ENCODE measurements around the gene VPS72.

Gene VPS72

DNA sequence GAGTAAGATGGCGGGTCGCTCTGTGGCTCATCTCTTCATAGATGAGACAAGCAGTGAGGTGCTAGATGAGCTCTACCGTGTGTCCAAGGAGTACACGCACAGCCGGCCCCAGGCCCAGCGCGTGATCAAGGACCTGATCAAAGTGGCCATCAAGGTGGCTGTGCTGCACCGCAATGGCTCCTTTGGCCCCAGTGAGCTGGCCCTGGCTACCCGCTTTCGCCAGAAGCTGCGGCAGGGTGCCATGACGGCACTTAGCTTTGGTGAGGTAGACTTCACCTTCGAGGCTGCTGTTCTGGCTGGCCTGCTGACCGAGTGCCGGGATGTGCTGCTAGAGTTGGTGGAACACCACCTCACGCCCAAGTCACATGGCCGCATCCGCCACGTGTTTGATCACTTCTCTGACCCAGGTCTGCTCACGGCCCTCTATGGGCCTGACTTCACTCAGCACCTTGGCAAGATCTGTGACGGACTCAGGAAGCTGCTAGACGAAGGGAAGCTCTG, 31.2 kb downstream of the VPS72 start:
- Histone ChIP-seq H3K4me3 (ENCODE audit: low read length) (no peak overlapping the region), H3K9me3 (ENCODE audit: control insufficient read depth, low read length) (no peaks in the 10 kb centered on the region), H3K9ac (ENCODE audit: low read length) (no peak overlapping the region), H3K27me3 (replicated peaks; ENCODE audit: control insufficient read depth, insufficient read depth, low read length) (no peaks in the 10 kb centered on the region), H3K4me1 (ENCODE audit: control insufficient read depth, insufficient read depth, low read length) (no peaks in the 10 kb centered on the region), H3K36me3 (ENCODE audit: control insufficient read depth, insufficient read depth, low read length, severe bottlenecking) (peaks cover 50% of the 10 kb centered on the region)
- no peak for DNase-seq (ENCODE audit: low read depth)

DNA sequence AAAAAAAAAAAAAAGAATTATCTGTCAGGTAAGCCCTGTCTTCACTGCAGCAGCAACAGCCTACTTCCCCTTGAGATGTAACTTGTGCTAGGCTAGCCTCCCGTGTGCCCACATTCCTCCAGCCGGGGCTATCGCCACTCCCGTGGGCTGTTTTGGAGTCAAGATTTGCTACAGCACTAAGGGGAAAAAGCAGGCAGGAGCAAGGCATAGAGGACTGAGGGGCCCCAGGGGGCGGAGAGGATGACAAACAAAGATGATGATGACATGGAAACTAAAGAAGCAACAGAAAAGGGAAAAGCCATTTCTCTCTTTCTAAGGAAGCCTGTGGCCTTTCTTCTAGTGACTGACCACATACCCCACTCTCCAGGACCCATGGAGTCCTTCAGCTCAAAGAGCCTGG, 31.7 kb downstream of the VPS72 start:
- Histone ChIP-seq H3K4me3 (ENCODE audit: low read length) (no peak overlapping the region), H3K36me3 (ENCODE audit: control insufficient read depth, insufficient read depth, low read length, severe bottlenecking) (peaks cover 50% of the 10 kb centered on the region), H3K9ac (ENCODE audit: low read length) (no peak overlapping the region), H3K4me1 (ENCODE audit: control insufficient read depth, insufficient read depth, low read length) (no peaks in the 10 kb centered on the region), H3K27me3 (replicated peaks; ENCODE audit: control insufficient read depth, insufficient read depth, low read length) (no peaks in the 10 kb centered on the region), H3K9me3 (ENCODE audit: control insufficient read depth, low read length) (no peaks in the 10 kb centered on the region)
- DNase-seq (ENCODE audit: low read depth) = no peak

GRCh38 chr1:151157067-151157531, 32.9 kb downstream of the VPS72 start:
- DNase-seq (ENCODE audit: low read depth) = no peak
- H3K4me3 ChIP-seq (ENCODE audit: low read length) = no peak overlapping the region

GRCh38 chr1:151156515-151156819, 33.5 kb downstream of the VPS72 start, which contains the start of gene TNFAIP8L2:
TNFAIP8L2 (plus strand) TSS chr1:151156649; CDS start chr1:151158698, 2,049 bp downstream.
- DNase-seq (ENCODE audit: low read depth) = no peak

More at GRCh38 chr1:151157067-151157531, 32.9 kb downstream of the VPS72 start:
- H3K36me3 ChIP-seq (ENCODE audit: control insufficient read depth, insufficient read depth, low read length, severe bottlenecking) = peaks cover 50% of the 10 kb centered on the region
- no peaks in the 10 kb centered on the region for H3K27me3 ChIP-seq (replicated peaks; ENCODE audit: control insufficient read depth, insufficient read depth, low read length)
- no peaks in the 10 kb centered on the region for H3K9me3 ChIP-seq (ENCODE audit: control insufficient read depth, low read length)
- no peaks in the 10 kb centered on the region for H3K4me1 ChIP-seq (ENCODE audit: control insufficient read depth, insufficient read depth, low read length)
- H3K9ac ChIP-seq (ENCODE audit: low read length) = no peak overlapping the region

DNA sequence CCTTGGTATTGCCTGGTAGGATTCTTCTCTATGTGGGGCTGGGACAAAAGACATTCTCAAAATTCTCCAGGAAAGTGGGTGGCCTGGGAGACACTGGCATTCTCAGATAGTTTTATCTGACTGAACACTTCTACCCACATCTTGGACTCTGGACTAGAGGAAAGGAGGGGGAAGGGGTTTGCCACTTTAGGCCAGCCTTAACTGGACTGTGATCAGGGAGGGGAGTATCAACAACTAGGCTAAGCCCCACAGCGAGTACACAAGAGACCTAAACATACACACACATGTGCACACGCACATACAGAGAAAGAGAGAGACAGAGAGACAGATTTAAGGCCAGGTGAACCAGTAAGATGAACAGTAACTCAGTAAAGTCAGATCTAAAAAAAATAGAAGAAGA, 42.3 kb downstream of the VPS72 start:
- Histone ChIP-seq H3K9ac (ENCODE audit: low read length) (no peak overlapping the region), H3K27me3 (replicated peaks; ENCODE audit: control insufficient read depth, insufficient read depth, low read length) (peaks cover 10% of the 10 kb centered on the region), H3K4me1 (ENCODE audit: control insufficient read depth, insufficient read depth, low read length) (peaks cover 12% of the 10 kb centered on the region), H3K4me3 (ENCODE audit: low read length) (no peak overlapping the region), H3K9me3 (ENCODE audit: control insufficient read depth, low read length) (no peaks in the 10 kb centered on the region), H3K36me3 (ENCODE audit: control insufficient read depth, insufficient read depth, low read length, severe bottlenecking) (no peaks in the 10 kb centered on the region)
- DNase-seq (ENCODE audit: low read depth) = no peak

More at GRCh38 chr1:151156515-151156819, 33.5 kb downstream of the VPS72 start, which contains the start of gene TNFAIP8L2:
- no peak within 1 kb of the TSS for H3K4me3 ChIP-seq (ENCODE audit: low read length)
- H3K4me1 ChIP-seq (ENCODE audit: control insufficient read depth, insufficient read depth, low read length) = no peaks in the 10 kb centered on the region
- peaks cover 46% of the 10 kb centered on the region for H3K36me3 ChIP-seq (ENCODE audit: control insufficient read depth, insufficient read depth, low read length, severe bottlenecking)
- H3K27me3 ChIP-seq (replicated peaks; ENCODE audit: control insufficient read depth, insufficient read depth, low read length) = no peaks in the 10 kb centered on the region
- no peaks in the 10 kb centered on the region for H3K9me3 ChIP-seq (ENCODE audit: control insufficient read depth, low read length)
- H3K9ac ChIP-seq (ENCODE audit: low read length) = no peak within 1 kb of the TSS

- peak; percentile 51 for DNase-seq (ENCODE audit: low read depth)
- Histone ChIP-seq H3K4me1 (ENCODE audit: control insufficient read depth, insufficient read depth, low read length) (peaks cover 12% of the 10 kb centered on the region), H3K9me3 (ENCODE audit: control insufficient read depth, low read length) (no peaks in the 10 kb centered on the region), H3K9ac (ENCODE audit: low read length) (peak overlapping the region; percentile 74), H3K27me3 (replicated peaks; ENCODE audit: control insufficient read depth, insufficient read depth, low read length) (peaks cover 10% of the 10 kb centered on the region), H3K36me3 (ENCODE audit: control insufficient read depth, insufficient read depth, low read length, severe bottlenecking) (no peaks in the 10 kb centered on the region), H3K4me3 (ENCODE audit: low read length) (peak overlapping the region; percentile 83)
These were observed 42.9 kb downstream of the VPS72 start for GRCh38 chr1:151147132-151147503.

- H3K4me3 ChIP-seq (ENCODE audit: low read length) = peak within 1 kb of the TSS; percentile 83
- peaks cover 10% of the 10 kb centered on the region for H3K27me3 ChIP-seq (replicated peaks; ENCODE audit: control insufficient read depth, insufficient read depth, low read length)
- peak within 1 kb of the TSS; percentile 79 for H3K9ac ChIP-seq (ENCODE audit: low read length)
- no peaks in the 10 kb centered on the region for H3K36me3 ChIP-seq (ENCODE audit: control insufficient read depth, insufficient read depth, low read length, severe bottlenecking)
- peaks cover 12% of the 10 kb centered on the region for H3K4me1 ChIP-seq (ENCODE audit: control insufficient read depth, insufficient read depth, low read length)
- peak; percentile 97 for DNase-seq (ENCODE audit: low read depth)
- H3K9me3 ChIP-seq (ENCODE audit: control insufficient read depth, low read length) = no peaks in the 10 kb centered on the region
These were observed 43.4 kb downstream of the VPS72 start, which contains the start of gene SEMA6C for GRCh38 chr1:151146412-151147131. SEMA6C (minus strand) TSS chr1:151146631; CDS start chr1:151142621, 4,010 bp downstream.

- Histone ChIP-seq H3K4me1 (ENCODE audit: control insufficient read depth, insufficient read depth, low read length) (peaks cover 12% of the 10 kb centered on the region), H3K4me3 (ENCODE audit: low read length) (peak overlapping the region; percentile 83), H3K9me3 (ENCODE audit: control insufficient read depth, low read length) (no peaks in the 10 kb centered on the region), H3K27me3 (replicated peaks; ENCODE audit: control insufficient read depth, insufficient read depth, low read length) (peaks cover 10% of the 10 kb centered on the region), H3K36me3 (ENCODE audit: control insufficient read depth, insufficient read depth, low read length, severe bottlenecking) (no peaks in the 10 kb centered on the region), H3K9ac (ENCODE audit: low read length) (peak overlapping the region; percentile 79)
- no peak for DNase-seq (ENCODE audit: low read depth)
These were observed 44.0 kb downstream of the VPS72 start for GRCh38 chr1:151146072-151146411.

DNA sequence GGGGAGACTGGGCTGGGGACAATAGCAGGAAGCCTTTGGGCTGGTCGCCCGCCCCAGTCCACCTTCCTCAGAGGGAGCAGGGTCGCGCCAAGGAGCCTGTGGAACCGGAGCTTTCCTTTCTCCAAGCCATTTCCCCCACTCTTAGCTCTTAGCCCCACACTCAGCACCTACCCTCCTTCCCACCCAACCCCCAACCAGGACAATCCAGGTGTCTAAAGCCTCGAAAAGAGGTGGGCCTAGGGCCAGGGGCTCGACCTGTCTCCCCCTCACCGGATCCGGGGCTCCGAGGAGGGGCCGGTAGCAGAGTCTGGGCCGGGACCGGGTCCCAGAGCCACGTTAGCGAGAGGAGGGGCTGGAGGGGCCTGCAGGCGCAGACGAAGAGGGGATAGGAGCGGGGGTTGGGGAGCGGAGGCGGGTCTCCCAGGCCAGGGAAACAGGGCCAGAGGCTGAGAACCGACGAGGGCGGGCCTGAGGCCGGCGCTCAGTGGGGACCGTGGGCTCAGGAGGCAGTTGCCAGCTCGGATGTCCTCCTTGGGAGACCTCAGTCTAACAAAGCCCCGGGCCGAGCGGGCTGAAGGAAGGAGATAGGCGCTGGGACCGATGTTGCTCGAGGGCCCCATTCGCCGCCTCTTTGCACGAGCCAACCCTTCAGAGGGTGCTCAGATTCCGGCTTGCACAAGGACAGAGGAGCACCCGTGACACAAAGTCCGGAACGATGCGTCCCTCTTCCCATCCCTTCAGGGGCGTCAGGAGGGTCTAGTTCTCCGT, 44.5 kb downstream of the VPS72 start:
- H3K9me3 ChIP-seq (ENCODE audit: control insufficient read depth, low read length) = no peaks in the 10 kb centered on the region
- peaks cover 10% of the 10 kb centered on the region for H3K27me3 ChIP-seq (replicated peaks; ENCODE audit: control insufficient read depth, insufficient read depth, low read length)
- peak overlapping the region; percentile 79 for H3K9ac ChIP-seq (ENCODE audit: low read length)
- peak overlapping the region; percentile 83 for H3K4me3 ChIP-seq (ENCODE audit: low read length)
- DNase-seq (ENCODE audit: low read depth) = peak; percentile 60
- H3K4me1 ChIP-seq (ENCODE audit: control insufficient read depth, insufficient read depth, low read length) = peaks cover 12% of the 10 kb centered on the region
- H3K36me3 ChIP-seq (ENCODE audit: control insufficient read depth, insufficient read depth, low read length, severe bottlenecking) = no peaks in the 10 kb centered on the region

GRCh38 chr1:151144474-151145303, 45.3 kb downstream of the VPS72 start:
- Histone ChIP-seq H3K9ac (ENCODE audit: low read length) (no peak overlapping the region), H3K27me3 (replicated peaks; ENCODE audit: control insufficient read depth, insufficient read depth, low read length) (peaks cover 10% of the 10 kb centered on the region), H3K9me3 (ENCODE audit: control insufficient read depth, low read length) (no peaks in the 10 kb centered on the region), H3K4me3 (ENCODE audit: low read length) (no peak overlapping the region), H3K4me1 (ENCODE audit: control insufficient read depth, insufficient read depth, low read length) (peaks cover 12% of the 10 kb centered on the region), H3K36me3 (ENCODE audit: control insufficient read depth, insufficient read depth, low read length, severe bottlenecking) (no peaks in the 10 kb centered on the region)
- DNase-seq (ENCODE audit: low read depth) = no peak

GRCh38 chr1:151143986-151144385, 46.0 kb downstream of the VPS72 start:
- DNase-seq (ENCODE audit: low read depth) = no peak
- Histone ChIP-seq H3K4me1 (ENCODE audit: control insufficient read depth, insufficient read depth, low read length) (peaks cover 12% of the 10 kb centered on the region), H3K27me3 (replicated peaks; ENCODE audit: control insufficient read depth, insufficient read depth, low read length) (peaks cover 10% of the 10 kb centered on the region), H3K9me3 (ENCODE audit: control insufficient read depth, low read length) (no peaks in the 10 kb centered on the region), H3K36me3 (ENCODE audit: control insufficient read depth, insufficient read depth, low read length, severe bottlenecking) (no peaks in the 10 kb centered on the region), H3K9ac (ENCODE audit: low read length) (no peak overlapping the region), H3K4me3 (ENCODE audit: low read length) (no peak overlapping the region)
